Chondrocyte (in vitro differentiated cells): ENCODE data around the gene PRRC2A. TPM values are rescaled to one million over a fixed set of nuclear protein-coding genes. Genes with fewer than 3 reads are reported as not detected.

ENCODE experiments used
- DNase-seq: peaks from one replicate; pipeline ENCODE4 v3.0.0; 2021; ENCODE audit warnings: mixed read lengths, low spot score
- H3K27ac Mint-ChIP-seq: one replicate; pipeline ENCODE4 v1.8.0; 2021; ENCODE audit warnings: mild to moderate bottlenecking, moderate library complexity, mixed read lengths; ENCODE audit not compliant: unreplicated experiment
- H3K27me3 Mint-ChIP-seq: 2 replicates; pipeline ENCODE4 v1.8.0; 2021; ENCODE audit warnings: low read depth, mixed read lengths
- H3K36me3 Mint-ChIP-seq: 2 replicates; pipeline ENCODE4 v1.8.0; 2021; ENCODE audit warnings: low read depth, mixed read lengths
- H3K4me1 Mint-ChIP-seq: 2 replicates; pipeline ENCODE4 v1.8.0; 2021; ENCODE audit warnings: low read depth, mild to moderate bottlenecking, mixed read lengths
- H3K4me3 Mint-ChIP-seq: one replicate; pipeline ENCODE4 v1.8.0; 2021; ENCODE audit warnings: mild to moderate bottlenecking, moderate library complexity, mixed read lengths; ENCODE audit not compliant: unreplicated experiment
- H3K9me3 Mint-ChIP-seq: 2 replicates; pipeline ENCODE4 v1.8.0; 2021; ENCODE audit warnings: low read depth, mixed read lengths
- CTCF ChIP-seq: fragments of 200-600 bp; sonication (generic); IDR thresholded peaks from 2 replicates; pipeline ENCODE4 v1.5.0; 2021; ENCODE audit warnings: antibody characterized with exemption, mild to moderate bottlenecking, moderate library complexity
- total RNA-seq: library from RNA; stranded (reverse); gene quantifications from 3 replicates; pipeline ENCODE4 v1.2.1, GENCODE V29; 2021

PRRC2A gene
- total RNA-seq, 1 donor from 2014 or later = 156 TPM

GRCh38 chr6:31680226-31681134 lies 60.0 kb downstream of the PRRC2A start, which contains the start of gene LY6G5C:
LY6G5C (minus strand) TSS chr6:31681067; CDS start chr6:31680373, 694 bp downstream.
- H3K4me3 Mint-ChIP-seq = peak within 1 kb of the TSS; percentile 76

GRCh38 chr6:31681135-31681671 lies 60.7 kb downstream of the PRRC2A start:
- Mint-ChIP-seq H3K27me3 (no peaks in the 10 kb centered on the region), H3K9me3 (no peaks in the 10 kb centered on the region), H3K36me3 (peaks cover 5% of the 10 kb centered on the region), H3K4me1 (peaks cover 12% of the 10 kb centered on the region), H3K27ac (peak overlapping the region; percentile 76), H3K4me3 (peak overlapping the region; percentile 76)
- no peak for DNase-seq
- no peak for TF ChIP-seq CTCF

More at GRCh38 chr6:31680226-31681134, 60.0 kb downstream of the PRRC2A start, which contains the start of gene LY6G5C:
- no peaks in the 10 kb centered on the region for H3K9me3 Mint-ChIP-seq
- no peaks in the 10 kb centered on the region for H3K36me3 Mint-ChIP-seq
- H3K27ac Mint-ChIP-seq = peak within 1 kb of the TSS; percentile 76
- TF ChIP-seq CTCF = peak; percentile 91
- no peak for DNase-seq
- peaks cover 12% of the 10 kb centered on the region for H3K4me1 Mint-ChIP-seq
- no peaks in the 10 kb centered on the region for H3K27me3 Mint-ChIP-seq

- H3K4me3 Mint-ChIP-seq = no peak overlapping the region
- peaks cover 12% of the 10 kb centered on the region for H3K4me1 Mint-ChIP-seq
- H3K27ac Mint-ChIP-seq = no peak overlapping the region
- no peak for TF ChIP-seq CTCF
- no peaks in the 10 kb centered on the region for H3K9me3 Mint-ChIP-seq
- no peak for DNase-seq
- H3K36me3 Mint-ChIP-seq = peaks cover 12% of the 10 kb centered on the region
- no peaks in the 10 kb centered on the region for H3K27me3 Mint-ChIP-seq
Measured at GRCh38 chr6:31683591-31683990, 63.1 kb downstream of the PRRC2A start.

- Mint-ChIP-seq H3K27me3 (no peaks in the 10 kb centered on the region), H3K27ac (no peak overlapping the region), H3K9me3 (no peaks in the 10 kb centered on the region), H3K4me3 (no peak overlapping the region), H3K36me3 (peaks cover 19% of the 10 kb centered on the region), H3K4me1 (peaks cover 2% of the 10 kb centered on the region)
- TF ChIP-seq CTCF = no peak
- no peak for DNase-seq
Measured at GRCh38 chr6:31686483-31686882, 66.0 kb downstream of the PRRC2A start.

GRCh38 chr6:31687321-31687720 lies 66.8 kb downstream of the PRRC2A start:
- Mint-ChIP-seq H3K27ac (no peak overlapping the region), H3K9me3 (no peaks in the 10 kb centered on the region), H3K36me3 (peaks cover 20% of the 10 kb centered on the region), H3K4me3 (no peak overlapping the region), H3K27me3 (no peaks in the 10 kb centered on the region), H3K4me1 (no peaks in the 10 kb centered on the region)
- no peak for DNase-seq
- no peak for TF ChIP-seq CTCF
